Subcutaneous adipose tissue (tissue), 4 donors: Measurements from ENCODE around the gene CLMP. TPM values are rescaled to one million over a fixed set of nuclear protein-coding genes. Genes with fewer than 3 reads are reported as not detected.

ENCODE experiments used
- total RNA-seq, 4 donors: library from RNA; depleted of rRNA; stranded (reverse); fragments of >200 nt; gene quantifications; one replicate each; pipeline ENCODE4 v1.1.0, GENCODE V29; 2016
- TF ChIP-seq, protein P1 (sequence below): fragments of 450-650 bp; IDR thresholded peaks from one replicate; pipeline ENCODE4 v1.5.1; 2016; ENCODE audit warnings: low read depth, mild to moderate bottlenecking, control low read depth, antibody characterized with exemption, moderate library complexity

Gene CLMP
- total RNA-seq, 4 donors from 2014 or later: 201 to 240 (median 209) TPM

DNA sequence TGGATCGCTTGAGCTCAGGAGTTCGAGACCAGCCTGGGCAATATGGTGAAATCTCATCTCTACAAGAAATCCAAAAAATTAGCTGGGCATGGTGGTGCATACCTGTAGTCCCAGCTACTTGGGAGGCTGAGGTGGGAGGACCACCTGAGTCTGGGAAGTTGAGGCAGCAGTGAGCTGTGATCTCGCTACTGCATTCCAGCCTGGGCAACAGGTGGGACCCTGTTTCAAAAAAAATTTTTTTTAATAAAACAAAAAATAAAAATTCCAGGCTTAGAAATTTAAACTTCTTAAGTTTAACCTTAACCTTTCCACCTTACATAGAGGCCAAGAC is 21.2 kb downstream of the CLMP start:
- TF ChIP-seq, protein P1, sequence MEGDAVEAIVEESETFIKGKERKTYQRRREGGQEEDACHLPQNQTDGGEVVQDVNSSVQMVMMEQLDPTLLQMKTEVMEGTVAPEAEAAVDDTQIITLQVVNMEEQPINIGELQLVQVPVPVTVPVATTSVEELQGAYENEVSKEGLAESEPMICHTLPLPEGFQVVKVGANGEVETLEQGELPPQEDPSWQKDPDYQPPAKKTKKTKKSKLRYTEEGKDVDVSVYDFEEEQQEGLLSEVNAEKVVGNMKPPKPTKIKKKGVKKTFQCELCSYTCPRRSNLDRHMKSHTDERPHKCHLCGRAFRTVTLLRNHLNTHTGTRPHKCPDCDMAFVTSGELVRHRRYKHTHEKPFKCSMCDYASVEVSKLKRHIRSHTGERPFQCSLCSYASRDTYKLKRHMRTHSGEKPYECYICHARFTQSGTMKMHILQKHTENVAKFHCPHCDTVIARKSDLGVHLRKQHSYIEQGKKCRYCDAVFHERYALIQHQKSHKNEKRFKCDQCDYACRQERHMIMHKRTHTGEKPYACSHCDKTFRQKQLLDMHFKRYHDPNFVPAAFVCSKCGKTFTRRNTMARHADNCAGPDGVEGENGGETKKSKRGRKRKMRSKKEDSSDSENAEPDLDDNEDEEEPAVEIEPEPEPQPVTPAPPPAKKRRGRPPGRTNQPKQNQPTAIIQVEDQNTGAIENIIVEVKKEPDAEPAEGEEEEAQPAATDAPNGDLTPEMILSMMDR: no peak

DNA sequence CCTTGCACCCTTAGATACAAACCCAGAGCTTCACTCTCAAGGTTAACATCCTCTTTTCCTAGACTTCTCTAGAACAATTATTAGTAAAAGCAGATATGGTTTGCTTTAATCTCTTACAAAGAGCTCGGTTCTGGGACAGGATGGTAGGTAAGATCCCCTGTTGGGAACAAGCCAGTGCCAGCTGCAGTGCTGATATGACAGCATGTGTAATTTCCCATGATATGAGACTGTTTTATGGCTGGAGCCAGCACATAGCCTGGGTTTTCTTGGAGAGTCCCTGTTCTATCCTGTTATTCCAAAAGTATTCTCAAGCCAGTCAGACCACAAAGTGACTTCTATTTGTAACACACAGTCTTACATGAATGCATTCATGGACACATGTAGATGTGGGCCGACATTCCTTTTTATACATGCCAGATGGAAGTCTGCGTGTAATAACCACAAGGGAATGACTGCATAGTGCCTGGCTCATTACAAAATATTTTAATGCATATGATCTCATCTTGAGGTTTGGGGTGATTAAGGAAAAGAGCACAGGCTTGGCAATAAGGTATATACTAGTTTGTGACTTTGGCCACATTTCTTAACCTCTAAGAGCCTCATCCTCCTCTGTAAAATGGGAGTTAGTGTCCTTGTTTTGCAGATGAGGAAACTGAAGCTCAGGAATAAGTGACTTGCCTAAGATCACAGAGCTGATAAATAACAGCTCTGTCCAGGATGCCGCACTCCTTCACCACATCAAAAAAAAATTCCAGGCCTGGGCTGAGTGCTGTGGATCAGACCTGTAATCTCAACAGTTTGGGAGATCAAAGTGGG is 21.8 kb downstream of the CLMP start:
- TF ChIP-seq, protein P1: no peak

DNA sequence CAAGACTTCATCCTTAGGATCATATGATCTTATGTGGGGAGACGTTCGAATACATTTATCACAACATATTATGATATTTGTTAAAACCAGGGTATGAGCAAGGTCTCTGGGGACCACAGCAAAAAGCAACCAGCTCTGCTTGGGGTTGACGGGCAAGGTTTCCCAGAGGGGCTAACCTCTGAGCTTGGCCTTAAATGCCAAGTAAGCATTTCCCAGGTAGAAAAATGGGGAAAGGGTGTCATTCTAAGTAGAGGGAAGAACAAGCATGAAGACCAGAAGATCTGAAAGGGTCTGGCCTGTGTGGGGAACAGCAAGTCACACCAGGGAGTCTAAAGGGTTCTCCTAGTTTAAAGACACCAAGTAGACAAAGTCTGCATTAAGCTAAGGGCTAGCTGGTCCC is 24.1 kb downstream of the CLMP start:
- TF ChIP-seq, protein P1: no peak

DNA sequence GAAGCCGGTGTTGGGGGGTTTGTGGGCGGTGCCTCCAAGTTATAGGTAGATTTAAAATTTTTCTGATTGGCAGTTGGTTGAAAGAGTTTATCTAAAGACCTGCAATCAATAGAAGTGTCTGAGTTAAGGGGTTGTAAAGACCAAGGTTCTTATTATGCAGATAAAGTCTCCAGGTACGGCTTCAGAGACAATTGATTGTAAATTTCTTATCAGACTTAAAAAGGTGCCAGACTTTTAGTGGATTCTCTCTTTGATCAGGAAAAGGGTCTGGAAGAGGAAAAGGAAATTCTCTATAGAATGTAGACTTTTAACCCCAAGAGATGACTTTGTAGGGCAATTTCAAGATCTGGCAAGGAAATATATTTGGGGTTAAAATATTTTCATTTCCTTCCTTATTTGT is 25.2 kb downstream of the CLMP start:
- TF ChIP-seq, protein P1: no peak

DNA sequence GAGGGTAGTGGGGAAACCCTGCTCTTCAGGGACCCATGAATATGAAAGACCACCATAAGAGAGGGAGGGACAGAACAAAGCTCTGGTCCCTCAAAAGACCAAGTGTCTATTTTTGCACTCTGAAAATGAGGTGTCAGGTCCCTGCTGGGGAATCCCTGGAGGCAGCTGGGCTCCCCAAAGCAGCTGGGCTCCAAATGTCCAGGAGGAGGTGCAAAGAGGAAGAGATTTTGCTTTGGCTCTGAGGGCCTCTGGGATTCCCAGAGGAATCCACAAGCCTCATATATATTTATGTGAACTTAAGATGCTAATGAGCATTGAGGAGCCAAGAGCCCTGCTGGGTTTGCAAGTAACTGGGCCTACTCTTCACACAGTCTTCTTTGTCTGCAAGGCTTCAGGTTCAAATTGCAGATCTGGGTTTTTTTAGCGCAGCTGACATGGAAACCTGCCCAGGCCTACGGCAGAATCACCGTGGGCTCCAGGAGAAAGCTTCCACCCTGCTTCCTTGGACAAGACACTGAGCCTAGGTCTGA is 26.0 kb downstream of the CLMP start:
- TF ChIP-seq, protein P1: no peak

DNA sequence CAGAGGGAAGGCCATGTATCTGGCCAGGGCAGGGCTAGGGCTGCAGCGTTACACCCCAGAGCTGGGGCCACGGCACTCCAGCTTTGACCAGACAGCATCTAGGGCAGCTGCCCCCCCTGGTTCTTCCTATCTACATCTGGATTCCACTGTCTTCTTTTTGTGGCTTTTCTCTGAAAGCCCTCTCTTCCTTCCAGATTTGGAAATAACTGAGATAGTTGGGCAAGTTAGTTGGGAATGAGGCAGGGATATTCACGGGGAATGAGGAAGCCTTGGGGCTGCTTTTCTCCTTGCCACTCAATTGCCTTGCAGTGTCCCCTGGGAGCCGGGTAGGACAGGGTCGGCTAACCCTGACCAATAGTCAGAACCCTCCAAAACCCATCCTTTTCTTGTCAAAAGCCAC is 26.8 kb downstream of the CLMP start:
- TF ChIP-seq, protein P1: no peak

DNA sequence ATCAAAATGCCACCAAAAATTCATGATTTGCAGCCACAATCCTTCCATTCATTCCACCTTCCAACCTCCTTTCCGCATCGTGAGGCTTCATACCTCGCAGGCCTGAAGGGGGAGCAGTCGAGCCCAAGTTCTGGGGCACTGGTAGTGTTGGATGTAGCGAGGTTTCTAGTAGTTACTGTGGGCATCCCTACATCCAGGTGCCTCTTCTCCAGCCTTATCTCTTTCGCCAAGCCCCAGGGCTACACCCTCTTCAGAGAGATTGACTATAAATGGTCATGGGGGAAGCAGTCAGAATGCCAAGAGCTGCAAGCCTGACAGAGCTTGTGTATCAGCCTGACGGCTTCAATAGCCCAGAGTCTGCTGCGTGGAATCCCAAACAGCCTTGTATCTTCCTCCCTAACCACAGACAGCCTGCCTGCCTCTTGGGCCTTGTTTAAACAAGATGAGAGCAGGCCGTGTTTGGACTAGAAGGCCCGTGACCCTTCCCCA is 28.9 kb downstream of the CLMP start:
- TF ChIP-seq, protein P1: no peak
